ACHN (cell line): ENCODE data around the gene C4BPB.

Source experiments
- DNase-seq: peaks from one replicate; pipeline ENCODE4 v3.0.0-alpha.2; 2015
- in situ Hi-C: cut with HindIII; loops from 2 replicates; pipeline ENCODE4 v1.10.0; 2017; ENCODE audit warnings: low sequenced_read_pairs, low pct_ligation_motif_present, low pct_unique_long_range_greater_than_20kb

Gene C4BPB

GRCh38 chr1:207058252-207058651 is 30.4 kb upstream of the C4BPB start:
- no peak for DNase-seq
- in situ Hi-C loops = no loop called here

GRCh38 chr1:207058878-207059867 is 29.5 kb upstream of the C4BPB start:
- no peak for DNase-seq
- in situ Hi-C loops = no loop called here

- in situ Hi-C loops = no loop called here
- no peak for DNase-seq
These were observed 28.8 kb upstream of the C4BPB start for GRCh38 chr1:207059881-207060280.

- no peak for DNase-seq
- in situ Hi-C loops = no loop called here
These were observed 28.1 kb upstream of the C4BPB start for GRCh38 chr1:207060596-207060995.

- no peak for DNase-seq
- in situ Hi-C loops = no loop called here
These were observed 26.6 kb upstream of the C4BPB start for GRCh38 chr1:207062058-207062457.

GRCh38 chr1:207063014-207063413 is 25.6 kb upstream of the C4BPB start:
- no peak for DNase-seq
- in situ Hi-C loops = no loop called here

GRCh38 chr1:207064561-207064960 is 24.1 kb upstream of the C4BPB start:
- in situ Hi-C loops = no loop called here

GRCh38 chr1:207067185-207067584 is 21.5 kb upstream of the C4BPB start:
- in situ Hi-C loops = no loop called here
- no peak for DNase-seq

More at GRCh38 chr1:207064561-207064960, 24.1 kb upstream of the C4BPB start:
- DNase-seq = no peak

GRCh38 chr1:207067665-207068064 is 21.0 kb upstream of the C4BPB start:
- in situ Hi-C loops = no loop called here
- no peak for DNase-seq

GRCh38 chr1:207069061-207069460 is 19.6 kb upstream of the C4BPB start:
- no peak for DNase-seq
- in situ Hi-C loops = no loop called here

- no peak for DNase-seq
- in situ Hi-C loops = no loop called here
These were observed 18.7 kb upstream of the C4BPB start for GRCh38 chr1:207069858-207070506.

GRCh38 chr1:207070811-207071210 is 17.8 kb upstream of the C4BPB start:
- in situ Hi-C loops = no loop called here
- DNase-seq = no peak

- DNase-seq = no peak
- in situ Hi-C loops = no loop called here
These were observed 17.2 kb upstream of the C4BPB start for GRCh38 chr1:207071426-207071825.

- in situ Hi-C loops = no loop called here
- DNase-seq = no peak
These were observed 16.4 kb upstream of the C4BPB start for GRCh38 chr1:207072233-207072632.

GRCh38 chr1:207073906-207074820 is 14.5 kb upstream of the C4BPB start:
- in situ Hi-C loops = no loop called here
- DNase-seq = no peak

- no peak for DNase-seq
- in situ Hi-C loops = no loop called here
These were observed 12.3 kb upstream of the C4BPB start for GRCh38 chr1:207076181-207076955.

GRCh38 chr1:207077012-207077411 is 11.6 kb upstream of the C4BPB start:
- in situ Hi-C loops = no loop called here
- DNase-seq = no peak
